OCI-LY7 (cell line): Measurements from ENCODE around the gene ARHGAP31. TPM values are rescaled to one million over a fixed set of nuclear protein-coding genes. Genes with fewer than 3 reads are reported as not detected.

Experiments
- BruUV-seq: library from RNA; stranded (reverse); fragments of 400-500 nt; replicated peaks from 2 replicates; lab custom pipeline; 2021; lab: Mats Ljungman, UMichigan
- CTCF ChIA-PET: fragments of 300-600 bp; sonication (Branson Sonifier 250); formaldehyde crosslinking; loops from one replicate; lab custom pipeline; 2022; ENCODE audit warnings: antibody characterized with exemption; ENCODE audit not compliant: unreplicated experiment; lab: Charles Lee
- POLR2A ChIA-PET: fragments of 300-600 bp; sonication (Branson Sonifier 250); formaldehyde crosslinking; loops from one replicate; lab custom pipeline; 2022; ENCODE audit warnings: antibody characterized with exemption; lab: Charles Lee
- DNase-seq: peaks from one replicate; pipeline ENCODE4 v3.0.0-alpha.2; 2015; ENCODE audit warnings: low spot score
- H2AFZ ChIP-seq: fragments of 200-600 bp; sonication (generic), shearing (Covaris generic); 2 replicates; pipeline ENCODE4 v1.6.1; 2014; ENCODE audit warnings: mild to moderate bottlenecking, antibody characterized with exemption, low read length, moderate library complexity
- H3K27ac ChIP-seq: fragments of 200-600 bp; sonication (generic); 2 replicates; pipeline ENCODE4 v1.5.1; 2014; ENCODE audit warnings: mixed run types, low read depth, mild to moderate bottlenecking, moderate library complexity, low read length, inconsistent platforms; ENCODE audit not compliant: poor library complexity, severe bottlenecking
- H3K36me3 ChIP-seq: fragments of 200-600 bp; sonication (generic); 2 replicates; pipeline ENCODE4 v1.6.1; 2014; ENCODE audit warnings: mild to moderate bottlenecking, antibody characterized with exemption, low read length, moderate library complexity, mixed read lengths; ENCODE audit not compliant: insufficient read depth
- H3K4me1 ChIP-seq: fragments of 200-600 bp; sonication (generic); 2 replicates; pipeline ENCODE4 v1.5.1; 2014; ENCODE audit warnings: mild to moderate bottlenecking, low read length; ENCODE audit not compliant: insufficient read depth, poor library complexity, severe bottlenecking
- H3K4me2 ChIP-seq: fragments of 200-600 bp; sonication (generic); 2 replicates; pipeline ENCODE4 v1.6.1; 2014; ENCODE audit warnings: mild to moderate bottlenecking, low read length
- H3K4me3 ChIP-seq: fragments of 200-600 bp; sonication (generic); 2 replicates; pipeline ENCODE4 v1.5.1; 2014; ENCODE audit warnings: mild to moderate bottlenecking, low read depth, low read length; ENCODE audit not compliant: poor library complexity, severe bottlenecking
- H3K79me2 ChIP-seq: fragments of 200-600 bp; sonication (generic); 2 replicates; pipeline ENCODE4 v1.6.1; 2016; ENCODE audit warnings: low read depth, mild to moderate bottlenecking, low read length, moderate library complexity, mixed read lengths; ENCODE audit not compliant: insufficient read depth
- H3K9me2 ChIP-seq: fragments of 200-600 bp; sonication (generic); 2 replicates; pipeline ENCODE4 v1.6.1; 2016; ENCODE audit warnings: mild to moderate bottlenecking, low read length, mixed read lengths; ENCODE audit not compliant: insufficient read depth
- H3K9me3 ChIP-seq: fragments of 200-600 bp; sonication (generic); 2 replicates; pipeline ENCODE4 v1.6.1; 2014; ENCODE audit warnings: mild to moderate bottlenecking, mixed run types, low read length, mixed read lengths
- H4K20me1 ChIP-seq: fragments of 200-600 bp; sonication (generic); 2 replicates; pipeline ENCODE4 v1.6.1; 2014; ENCODE audit warnings: mild to moderate bottlenecking, antibody characterized with exemption, low read length, moderate library complexity, mixed read lengths; ENCODE audit not compliant: insufficient read depth
- CTCF ChIP-seq: fragments of 200-600 bp; sonication (generic); conservative IDR thresholded peaks from 2 replicates; pipeline ENCODE4 v1.5.1; 2014; ENCODE audit warnings: mild to moderate bottlenecking, antibody characterized with exemption, low read length, moderate library complexity, mixed read lengths
- EZH2phosphoT487 ChIP-seq: fragments of 200-600 bp; sonication (generic); IDR thresholded peaks from 2 replicates; pipeline ENCODE4 v1.6.1; 2018; ENCODE audit warnings: low read depth, borderline replicate concordance, mild to moderate bottlenecking, mixed run types, antibody characterized with exemption, low read length, moderate library complexity, mixed read lengths
- intact Hi-C: fragments of 100-400 bp; cut with micrococcal nuclease; formaldehyde crosslinking; loops from one replicate; pipeline ENCODE4 v1.10.0; 2022; ENCODE audit not compliant: unreplicated experiment
- total RNA-seq, 2 experiments: library from RNA; depleted of rRNA in 1 of 2; stranded (reverse); fragments of >200 nt in 1 of 2; shearing (Covaris generic) in 1 of 2; gene quantifications; 2 replicates each; pipeline ENCODE4 v1.2.3, GENCODE V29; 2014 to 2022

ARHGAP31 gene
- total RNA-seq, 2 experiments from 2014 or later, result 2.8 to 4.1 TPM

DNA sequence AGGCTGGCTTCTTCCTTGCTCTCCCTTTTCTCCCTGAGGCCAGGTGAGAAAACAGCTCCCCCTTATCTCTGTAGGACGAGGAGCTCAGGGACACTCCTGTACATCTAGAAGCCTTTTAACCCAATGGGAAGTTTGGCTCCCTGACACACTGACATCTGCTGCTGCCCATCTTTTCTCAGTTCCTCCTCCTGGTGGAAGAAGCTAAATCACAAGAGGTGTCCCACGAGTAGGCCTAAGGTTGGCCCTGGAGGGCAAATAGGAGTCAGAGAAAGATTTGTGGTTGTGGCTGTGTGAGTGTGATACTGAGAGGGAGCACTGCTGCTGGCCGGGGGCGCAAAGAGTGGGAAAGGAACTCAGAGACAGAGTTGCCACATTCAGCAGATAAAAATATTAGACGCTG is 49.5 kb downstream of the ARHGAP31 start:
- Histone ChIP-seq H3K36me3 (no peaks in the 10 kb centered on the region), H3K4me1 (peaks cover 10% of the 10 kb centered on the region), H3K9me2 (no peaks in the 10 kb centered on the region), H2AFZ (no peak overlapping the region), H3K27ac (no peak overlapping the region), H4K20me1 (no peaks in the 10 kb centered on the region), H3K79me2 (no peaks in the 10 kb centered on the region), H3K4me3 (no peak overlapping the region), H3K9me3 (no peaks in the 10 kb centered on the region), H3K4me2 (no peak overlapping the region)
- CTCF ChIA-PET, result no interaction called here
- intact Hi-C loops, result no loop called here
- TF ChIP-seq CTCF (no peak), EZH2phosphoT487 (no peak)
- DNase-seq, result peak; percentile 21
- BruUV-seq, result no TSS peak
- POLR2A ChIA-PET, result interaction anchor here (1.2 kb wide), 1 partner anchor 10 kb away, joined by 3 read pairs; no protein-coding TSS in a partner anchor

DNA sequence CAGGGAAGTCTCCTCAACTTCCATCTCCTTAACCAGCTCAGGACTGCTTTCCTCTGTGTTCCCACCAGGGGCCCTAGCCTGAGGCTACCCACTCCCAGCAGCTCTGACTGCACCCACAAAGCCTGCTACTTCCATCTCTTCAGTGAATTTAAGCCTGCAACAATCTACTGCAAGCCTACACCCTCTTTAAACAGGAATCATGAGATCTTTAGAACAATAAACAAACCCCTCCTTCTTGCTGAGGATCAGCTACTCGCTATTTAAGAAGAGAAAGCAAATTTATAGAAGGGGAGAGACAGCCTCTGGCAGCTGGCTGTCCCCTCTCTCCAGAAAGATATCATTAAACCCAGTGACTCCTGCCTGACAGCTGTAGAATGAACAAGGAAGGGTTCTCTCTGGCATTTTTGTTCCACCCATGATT is 51.9 kb downstream of the ARHGAP31 start:
- H3K79me2 ChIP-seq, result no peaks in the 10 kb centered on the region
- no peak for TF ChIP-seq EZH2phosphoT487
- TF ChIP-seq CTCF, result no peak
- H3K4me2 ChIP-seq, result no peak overlapping the region
- H3K4me3 ChIP-seq, result no peak overlapping the region
- H3K4me1 ChIP-seq, result peaks cover 4% of the 10 kb centered on the region
- H3K9me2 ChIP-seq, result no peaks in the 10 kb centered on the region
- H2AFZ ChIP-seq, result no peak overlapping the region
- H4K20me1 ChIP-seq, result no peaks in the 10 kb centered on the region
- H3K36me3 ChIP-seq, result no peaks in the 10 kb centered on the region
- BruUV-seq, result no TSS peak
- ChIA-PET POLR2A (interaction anchor here (0.6 to 1.6 kb wide), 5 partner anchors 9 to 204 kb away, joined by 3 to 4 read pairs (median 4); no protein-coding TSS in a partner anchor), CTCF (no interaction called here)
- no peak for DNase-seq
- intact Hi-C loops, result no loop called here
- H3K27ac ChIP-seq, result no peak overlapping the region
- H3K9me3 ChIP-seq, result no peaks in the 10 kb centered on the region

DNA sequence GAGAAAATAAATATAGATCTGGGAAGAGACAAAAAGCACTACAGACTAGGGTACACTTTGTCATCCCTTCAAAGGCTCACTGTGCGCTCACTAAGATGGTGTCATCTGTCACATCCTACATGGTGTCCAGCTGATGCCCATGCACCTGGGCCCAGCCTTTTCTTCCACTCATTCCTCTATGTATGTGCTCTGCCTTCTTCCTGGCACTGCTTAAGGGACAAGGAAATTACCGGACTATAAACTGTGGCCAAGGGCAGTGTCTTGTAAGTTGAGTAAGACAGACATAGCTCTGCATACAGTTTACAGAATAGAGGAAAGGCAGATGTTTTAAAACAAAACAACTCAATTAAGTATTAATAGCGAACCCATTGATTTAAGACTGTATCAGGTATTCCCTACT is 52.9 kb downstream of the ARHGAP31 start:
- CTCF ChIA-PET, result no interaction called here
- no peak overlapping the region for H3K4me3 ChIP-seq
- H3K9me2 ChIP-seq, result no peaks in the 10 kb centered on the region
- no peaks in the 10 kb centered on the region for H3K36me3 ChIP-seq
- no TSS peak for BruUV-seq
- no peak for DNase-seq
- H3K4me1 ChIP-seq, result peaks cover 9% of the 10 kb centered on the region
- POLR2A ChIA-PET, result interaction anchor here (0.6 to 1.6 kb wide), 5 partner anchors 16 to 691 kb away, joined by 3 to 4 read pairs (median 3); no protein-coding TSS in a partner anchor
- H3K27ac ChIP-seq, result no peak overlapping the region
- no peak overlapping the region for H2AFZ ChIP-seq
- H3K79me2 ChIP-seq, result no peaks in the 10 kb centered on the region
- no peaks in the 10 kb centered on the region for H4K20me1 ChIP-seq
- intact Hi-C loops, result no loop called here
- no peak overlapping the region for H3K4me2 ChIP-seq
- TF ChIP-seq EZH2phosphoT487, result no peak
- TF ChIP-seq CTCF, result no peak
- H3K9me3 ChIP-seq, result no peaks in the 10 kb centered on the region
